Heart left ventricle (tissue), 13 donors: Measurements from ENCODE around the gene ZCWPW1.

Experiments
- POLR2A ChIP-seq, 2 donors: fragments of 450-650 bp; IDR thresholded peaks; one replicate each; pipeline ENCODE4 v1.6.1; 2017; ENCODE audit warnings: antibody characterized with exemption in 2 of 2, mild to moderate bottlenecking in 2 of 2, moderate library complexity in 2 of 2
- TF ChIP-seq, protein P1 (sequence below), 12 donors: fragments of 200-600 bp; sonication (generic) in 4 of 12; IDR thresholded peaks; one replicate each; pipeline versions ENCODE4 v1.5.0 to v1.8.0; 2018 to 2022; ENCODE audit warnings: antibody characterized with exemption in 12 of 12, mild to moderate bottlenecking in 5 of 12
- donor health status: ischemic (EF 13 %, LVEDD 7.1; RV severe dilation, severe dysfunction).
- donor health status: DM: no; HTN: yes; CAD: no.
- donor health status: DM: no; HTN: no; CAD: no.
- donor health status: ischemic (EF 25% LVEDD 6.9; RV normal size, moderate dysfunction).
- donor health status: ischemic (EF 25% LVEDD 5.7; RV mildly dilated, moderate dysfunction).
- donor health status: ischemic (EF 35%, LVEDD 5.7; RV mildly dilated, moderate dysfunction).
- donor health status: nonischemic (EF 11% LVEDD 7.7; RV severe dilation, severe dysfunction).
- donor health status: DM: yes; HTN: yes; CAD: no.
- donor health status: PGD.
- donor health status: ischemic (EF 29% LVEDD 5.4; RV normal size, mild dysfunction).
- donor health status: nonischemic (EF 23%, LVEDD 6.1; RV moderate dilation, normal function).

DNA sequence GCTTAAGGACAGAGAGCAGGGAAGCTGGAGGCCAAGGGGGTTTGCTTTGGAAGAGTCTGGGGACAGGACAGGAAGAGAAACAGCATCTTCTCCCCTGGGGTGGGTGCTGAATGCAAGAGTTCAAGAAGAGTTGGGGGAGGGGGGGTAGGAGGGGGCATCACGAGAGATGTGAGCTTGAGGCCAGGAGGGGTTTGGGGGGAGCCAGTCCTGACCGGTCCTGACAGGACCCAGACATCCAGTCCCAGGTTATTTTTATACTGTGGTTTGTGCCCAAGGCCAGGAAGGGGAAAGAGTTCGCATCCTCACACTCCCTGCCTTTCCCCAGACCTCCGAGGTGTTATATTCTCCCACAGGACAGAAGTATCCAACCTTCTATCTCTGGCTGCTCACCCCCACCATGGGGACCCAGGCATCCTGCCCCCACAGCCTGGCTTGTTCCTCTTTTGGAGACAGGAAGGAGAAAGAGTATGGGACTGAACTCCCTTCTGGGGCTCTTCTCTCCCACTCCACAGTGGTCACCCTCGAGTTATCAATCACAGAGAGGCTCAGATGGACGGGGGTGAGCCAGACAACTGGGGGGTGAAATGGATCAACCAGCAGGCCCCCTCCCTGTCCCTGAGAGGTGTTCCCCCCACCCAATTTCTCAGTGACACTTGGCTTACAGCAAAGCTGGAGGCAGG lies 47.7 kb upstream of the ZCWPW1 start:
- TF ChIP-seq, protein P1, sequence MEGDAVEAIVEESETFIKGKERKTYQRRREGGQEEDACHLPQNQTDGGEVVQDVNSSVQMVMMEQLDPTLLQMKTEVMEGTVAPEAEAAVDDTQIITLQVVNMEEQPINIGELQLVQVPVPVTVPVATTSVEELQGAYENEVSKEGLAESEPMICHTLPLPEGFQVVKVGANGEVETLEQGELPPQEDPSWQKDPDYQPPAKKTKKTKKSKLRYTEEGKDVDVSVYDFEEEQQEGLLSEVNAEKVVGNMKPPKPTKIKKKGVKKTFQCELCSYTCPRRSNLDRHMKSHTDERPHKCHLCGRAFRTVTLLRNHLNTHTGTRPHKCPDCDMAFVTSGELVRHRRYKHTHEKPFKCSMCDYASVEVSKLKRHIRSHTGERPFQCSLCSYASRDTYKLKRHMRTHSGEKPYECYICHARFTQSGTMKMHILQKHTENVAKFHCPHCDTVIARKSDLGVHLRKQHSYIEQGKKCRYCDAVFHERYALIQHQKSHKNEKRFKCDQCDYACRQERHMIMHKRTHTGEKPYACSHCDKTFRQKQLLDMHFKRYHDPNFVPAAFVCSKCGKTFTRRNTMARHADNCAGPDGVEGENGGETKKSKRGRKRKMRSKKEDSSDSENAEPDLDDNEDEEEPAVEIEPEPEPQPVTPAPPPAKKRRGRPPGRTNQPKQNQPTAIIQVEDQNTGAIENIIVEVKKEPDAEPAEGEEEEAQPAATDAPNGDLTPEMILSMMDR (IDR thresholded peaks at IDR 0.05) = no peak
- no peak for TF ChIP-seq POLR2A (IDR thresholded peaks at IDR 0.05)
